HUES6 (cell line): ENCODE data around the gene UBXN6.

Experiments used
- H3K27ac ChIP-seq: 2 replicates; pipeline ENCODE4 v1.7.0; 2013; ENCODE audit warnings: low read depth, mild to moderate bottlenecking, low read length, inconsistent platforms
- H3K27me3 ChIP-seq: 2 replicates; pipeline ENCODE4 v1.6.1; 2013; ENCODE audit warnings: low read length; ENCODE audit not compliant: control insufficient read depth, insufficient read depth
- H3K36me3 ChIP-seq: 2 replicates; pipeline ENCODE4 v1.6.1; 2013; ENCODE audit warnings: low read length; ENCODE audit not compliant: control insufficient read depth, insufficient read depth
- H3K4me1 ChIP-seq: 2 replicates; pipeline ENCODE4 v1.6.1; 2013; ENCODE audit warnings: low read length; ENCODE audit not compliant: control insufficient read depth, insufficient read depth
- H3K4me3 ChIP-seq: 2 replicates; pipeline ENCODE4 v1.5.1; 2013; ENCODE audit warnings: low read depth, low read length
- H3K9ac ChIP-seq: one replicate; pipeline ENCODE4 v1.6.1; 2013; ENCODE audit warnings: mild to moderate bottlenecking, low read length
- H3K9me3 ChIP-seq: 2 replicates; pipeline ENCODE4 v1.6.1; 2013; ENCODE audit warnings: low read depth, low read length; ENCODE audit not compliant: control insufficient read depth, insufficient read depth

UBXN6 gene

GRCh38 chr19:4431808-4432674 is 25.6 kb downstream of the UBXN6 start:
- Histone ChIP-seq H3K9me3 (no peaks in the 10 kb centered on the region), H3K27me3 (no peaks in the 10 kb centered on the region), H3K9ac (no peak overlapping the region), H3K27ac (0 out of 2 replicates have a peak overlapping the region, but pooled peaks have one; percentile 33), H3K4me1 (no peaks in the 10 kb centered on the region), H3K4me3 (no peak overlapping the region), H3K36me3 (peaks cover 92% of the 10 kb centered on the region)

DNA sequence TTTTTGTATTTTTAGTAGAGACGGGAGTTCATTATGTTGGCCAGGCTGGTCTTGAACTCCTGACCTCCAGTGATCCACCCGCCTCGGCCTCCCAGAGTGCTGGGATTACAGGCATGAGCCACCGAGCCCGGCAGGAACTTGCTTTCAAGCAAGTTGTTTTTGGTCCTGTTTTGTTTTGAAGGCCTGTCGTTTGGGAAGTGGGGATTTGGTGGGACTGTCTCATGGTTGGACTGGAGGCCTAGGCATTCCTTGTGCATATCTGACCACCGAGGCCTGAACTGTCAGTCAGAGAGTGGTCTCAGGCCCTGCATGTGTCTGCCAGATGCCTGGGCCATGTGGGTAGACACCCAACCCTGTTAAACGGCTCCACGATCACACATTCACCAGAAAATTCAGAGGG is 26.3 kb downstream of the UBXN6 start:
- H3K9ac ChIP-seq = no peak overlapping the region
- H3K36me3 ChIP-seq = peaks cover 90% of the 10 kb centered on the region
- H3K27me3 ChIP-seq = no peaks in the 10 kb centered on the region
- no peaks in the 10 kb centered on the region for H3K9me3 ChIP-seq
- no peaks in the 10 kb centered on the region for H3K4me1 ChIP-seq
- H3K4me3 ChIP-seq = no peak overlapping the region
- H3K27ac ChIP-seq = no peak overlapping the region

DNA sequence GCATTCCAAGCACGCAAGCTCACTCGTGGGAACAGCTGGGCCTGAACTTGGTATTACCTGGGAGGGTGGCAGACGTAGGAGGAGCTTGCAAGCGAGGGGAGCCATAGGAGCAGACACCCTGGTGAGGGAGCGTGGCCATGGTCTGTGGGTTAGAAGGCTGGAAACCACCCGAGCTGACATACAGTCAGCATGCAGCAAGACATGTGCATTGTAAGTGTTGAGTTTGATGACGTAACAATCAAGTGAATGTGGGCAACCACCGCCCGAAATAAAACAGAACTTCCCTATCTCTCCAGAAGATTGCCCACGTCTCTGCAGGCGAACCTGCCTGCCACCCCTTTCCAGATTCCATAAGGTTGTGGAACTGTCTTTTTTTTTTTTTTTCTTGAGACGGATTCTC is 26.8 kb downstream of the UBXN6 start:
- no peak overlapping the region for H3K4me3 ChIP-seq
- no peaks in the 10 kb centered on the region for H3K4me1 ChIP-seq
- peaks cover 91% of the 10 kb centered on the region for H3K36me3 ChIP-seq
- no peaks in the 10 kb centered on the region for H3K27me3 ChIP-seq
- no peaks in the 10 kb centered on the region for H3K9me3 ChIP-seq
- H3K27ac ChIP-seq = no peak overlapping the region
- H3K9ac ChIP-seq = no peak overlapping the region

GRCh38 chr19:4429771-4430171 is 27.8 kb downstream of the UBXN6 start:
- H3K27me3 ChIP-seq = no peaks in the 10 kb centered on the region
- H3K4me3 ChIP-seq = no peak overlapping the region
- no peak overlapping the region for H3K9ac ChIP-seq
- peaks cover 92% of the 10 kb centered on the region for H3K36me3 ChIP-seq
- H3K9me3 ChIP-seq = no peaks in the 10 kb centered on the region
- H3K27ac ChIP-seq = no peak overlapping the region
- no peaks in the 10 kb centered on the region for H3K4me1 ChIP-seq

DNA sequence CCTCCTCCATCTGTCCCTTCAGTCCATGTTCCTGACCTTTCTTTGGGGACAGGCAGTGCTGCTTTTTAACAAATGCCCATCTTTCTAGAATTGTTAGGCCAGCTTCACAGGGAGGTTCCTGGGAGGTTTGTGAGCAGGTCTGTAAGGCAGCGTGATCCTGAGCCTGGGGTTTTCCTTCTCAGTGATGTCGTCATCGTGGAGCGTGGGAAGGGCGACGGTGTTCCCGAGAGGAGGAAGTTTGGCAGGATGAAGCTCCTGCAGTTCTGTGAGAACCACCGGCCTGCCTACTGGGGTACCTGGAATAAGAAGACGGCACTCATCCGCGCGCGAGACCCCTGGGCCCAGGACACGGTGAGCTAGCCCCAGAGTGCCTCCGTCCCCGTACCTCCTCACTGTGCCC is 28.3 kb downstream of the UBXN6 start:
- H3K27me3 ChIP-seq = no peaks in the 10 kb centered on the region
- H3K4me3 ChIP-seq = no peak overlapping the region
- no peak overlapping the region for H3K27ac ChIP-seq
- no peaks in the 10 kb centered on the region for H3K9me3 ChIP-seq
- H3K4me1 ChIP-seq = no peaks in the 10 kb centered on the region
- H3K36me3 ChIP-seq = peaks cover 92% of the 10 kb centered on the region
- H3K9ac ChIP-seq = no peak overlapping the region

DNA sequence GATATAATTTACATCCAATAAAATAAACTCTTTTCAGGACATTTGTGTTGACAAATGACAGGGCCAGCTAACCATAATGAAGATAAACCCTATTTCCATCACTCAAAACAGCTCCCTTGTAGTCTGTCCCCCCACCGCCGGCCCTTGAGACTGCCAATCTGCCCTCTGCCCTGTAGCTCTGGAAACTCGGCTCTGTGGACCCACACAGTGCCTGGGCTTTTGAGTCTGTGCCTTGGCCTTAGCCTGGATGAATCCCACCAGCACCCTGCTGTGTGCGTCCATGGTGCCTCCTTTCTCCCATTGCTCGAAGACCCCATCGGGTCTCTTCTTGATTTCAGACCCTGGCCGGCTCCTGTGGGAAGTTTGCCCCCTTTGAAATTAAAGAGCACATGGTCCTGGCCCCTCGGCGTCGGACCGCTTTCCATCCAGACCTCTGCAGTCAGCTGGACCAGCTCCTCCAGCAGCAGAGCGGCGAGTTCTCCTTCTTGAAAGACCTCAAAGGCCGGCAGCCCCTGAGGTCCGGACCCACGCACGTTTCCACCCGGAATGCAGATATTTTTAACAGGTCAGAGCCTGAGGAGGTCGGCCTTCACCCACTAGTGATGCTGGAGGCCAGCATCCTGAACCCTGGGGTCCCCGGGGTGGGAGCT is 29.1 kb downstream of the UBXN6 start:
- Histone ChIP-seq H3K27ac (no peak overlapping the region), H3K36me3 (peaks cover 92% of the 10 kb centered on the region), H3K9ac (no peak overlapping the region), H3K9me3 (no peaks in the 10 kb centered on the region), H3K4me3 (no peak overlapping the region), H3K27me3 (no peaks in the 10 kb centered on the region), H3K4me1 (no peaks in the 10 kb centered on the region)

- peaks cover 91% of the 10 kb centered on the region for H3K36me3 ChIP-seq
- no peak overlapping the region for H3K4me3 ChIP-seq
- no peaks in the 10 kb centered on the region for H3K27me3 ChIP-seq
- H3K9me3 ChIP-seq = no peaks in the 10 kb centered on the region
- no peak overlapping the region for H3K27ac ChIP-seq
- no peak overlapping the region for H3K9ac ChIP-seq
- H3K4me1 ChIP-seq = no peaks in the 10 kb centered on the region
These were observed 32.1 kb downstream of the UBXN6 start for GRCh38 chr19:4425537-4425936.

GRCh38 chr19:4423416-4424126 is 34.0 kb downstream of the UBXN6 start:
- no peak overlapping the region for H3K4me3 ChIP-seq
- no peak overlapping the region for H3K27ac ChIP-seq
- no peaks in the 10 kb centered on the region for H3K9me3 ChIP-seq
- no peaks in the 10 kb centered on the region for H3K27me3 ChIP-seq
- H3K36me3 ChIP-seq = peaks cover 90% of the 10 kb centered on the region
- no peak overlapping the region for H3K9ac ChIP-seq
- no peaks in the 10 kb centered on the region for H3K4me1 ChIP-seq

- Histone ChIP-seq H3K27ac (0 out of 2 replicates have a peak overlapping the region, but pooled peaks have one; percentile 12), H3K36me3 (peaks cover 92% of the 10 kb centered on the region), H3K9ac (no peak overlapping the region), H3K4me3 (no peak overlapping the region), H3K4me1 (peaks cover 19% of the 10 kb centered on the region), H3K9me3 (no peaks in the 10 kb centered on the region), H3K27me3 (no peaks in the 10 kb centered on the region)
These were observed 41.3 kb downstream of the UBXN6 start for GRCh38 chr19:4416268-4416667.

DNA sequence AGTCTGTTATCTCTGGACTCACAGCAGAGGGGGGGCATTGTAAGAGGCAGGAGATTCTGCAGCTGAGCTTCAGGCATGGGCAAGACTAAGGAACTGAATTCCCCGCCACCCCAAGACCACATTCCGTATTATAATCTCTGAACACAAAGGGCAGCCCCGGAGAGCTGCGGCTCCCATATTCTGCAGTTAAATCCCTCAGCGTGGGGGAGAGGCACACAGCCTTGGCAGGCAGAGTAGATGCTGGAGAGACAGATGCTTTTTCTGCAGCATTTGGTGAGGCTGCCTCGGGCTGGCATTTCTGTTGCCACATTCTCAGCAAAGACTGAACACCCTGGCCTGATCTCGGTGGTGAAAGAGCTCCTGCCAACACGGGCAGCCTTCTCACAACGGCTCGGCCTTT is 42.2 kb downstream of the UBXN6 start:
- Histone ChIP-seq H3K4me3 (no peak overlapping the region), H3K27ac (peak overlapping the region; percentile 52), H3K9ac (peak overlapping the region; percentile 35), H3K9me3 (no peaks in the 10 kb centered on the region), H3K4me1 (peaks cover 19% of the 10 kb centered on the region), H3K36me3 (peaks cover 91% of the 10 kb centered on the region), H3K27me3 (no peaks in the 10 kb centered on the region)
